C4-2B (cell line): Measurements from ENCODE around the gene ATXN1.

Experiments
- ZFX ChIP-seq: fragments of 450-650 bp; IDR thresholded peaks from 2 replicates; pipeline ENCODE4 v1.6.1; 2017
- TF ChIP-seq, protein P1 (sequence below): fragments of 450-650 bp; conservative IDR thresholded peaks from 2 replicates; pipeline ENCODE4 v1.5.1; 2017; ENCODE audit warnings: mild to moderate bottlenecking

DNA sequence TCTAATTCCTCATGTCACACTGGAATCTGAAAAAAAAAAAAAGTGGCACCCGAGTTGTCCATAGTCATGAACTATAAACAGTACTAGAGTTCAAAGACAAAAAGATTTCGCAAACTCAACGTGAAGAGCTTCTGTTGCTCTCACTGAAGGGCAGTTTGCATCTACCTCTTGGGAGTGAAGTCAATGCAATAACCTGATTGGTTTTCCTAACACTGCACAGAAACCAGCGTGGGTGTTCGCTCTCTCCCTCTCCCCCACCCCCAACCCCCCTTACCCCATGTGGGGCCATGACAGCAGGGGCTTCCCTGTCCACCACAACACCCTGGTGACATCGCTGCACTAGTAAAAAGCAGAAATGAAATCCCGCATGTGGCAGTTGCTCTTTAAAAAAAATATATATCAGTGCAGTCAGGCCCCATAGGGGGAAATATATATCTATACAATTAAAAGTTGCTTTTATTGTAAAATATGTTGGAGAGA lies 456.0 kb downstream of the ATXN1 start:
- TF ChIP-seq, protein P1, sequence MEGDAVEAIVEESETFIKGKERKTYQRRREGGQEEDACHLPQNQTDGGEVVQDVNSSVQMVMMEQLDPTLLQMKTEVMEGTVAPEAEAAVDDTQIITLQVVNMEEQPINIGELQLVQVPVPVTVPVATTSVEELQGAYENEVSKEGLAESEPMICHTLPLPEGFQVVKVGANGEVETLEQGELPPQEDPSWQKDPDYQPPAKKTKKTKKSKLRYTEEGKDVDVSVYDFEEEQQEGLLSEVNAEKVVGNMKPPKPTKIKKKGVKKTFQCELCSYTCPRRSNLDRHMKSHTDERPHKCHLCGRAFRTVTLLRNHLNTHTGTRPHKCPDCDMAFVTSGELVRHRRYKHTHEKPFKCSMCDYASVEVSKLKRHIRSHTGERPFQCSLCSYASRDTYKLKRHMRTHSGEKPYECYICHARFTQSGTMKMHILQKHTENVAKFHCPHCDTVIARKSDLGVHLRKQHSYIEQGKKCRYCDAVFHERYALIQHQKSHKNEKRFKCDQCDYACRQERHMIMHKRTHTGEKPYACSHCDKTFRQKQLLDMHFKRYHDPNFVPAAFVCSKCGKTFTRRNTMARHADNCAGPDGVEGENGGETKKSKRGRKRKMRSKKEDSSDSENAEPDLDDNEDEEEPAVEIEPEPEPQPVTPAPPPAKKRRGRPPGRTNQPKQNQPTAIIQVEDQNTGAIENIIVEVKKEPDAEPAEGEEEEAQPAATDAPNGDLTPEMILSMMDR = no peak
- no peak for TF ChIP-seq ZFX
